Stimulated activated CD4-positive, alpha-beta T cell treated with anti-CD3 and anti-CD28 coated beads, TNF-alpha, amount 100 ng/mL, for 4 hours (primary cell): ENCODE results near the gene NR3C2.

ENCODE experiments used
- DNase-seq, 3 experiments: peaks; one replicate each; pipeline ENCODE4 v3.0.0-alpha.2; 2020; ENCODE audit warnings: low read depth in 3 of 3

Gene NR3C2

GRCh38 chr4:148265627-148266026 is 176.6 kb downstream of the NR3C2 start:
- DNase-seq: no peak

- DNase-seq: no peak
Observed at GRCh38 chr4:148263802-148264201, 178.4 kb downstream of the NR3C2 start.

GRCh38 chr4:148263127-148263526 is 179.1 kb downstream of the NR3C2 start:
- no peak for DNase-seq

GRCh38 chr4:148261848-148262247 is 180.4 kb downstream of the NR3C2 start:
- DNase-seq: no peak

- no peak for DNase-seq
Observed at GRCh38 chr4:148259841-148260240, 182.4 kb downstream of the NR3C2 start.

- no peak for DNase-seq
Observed at GRCh38 chr4:148258535-148258934, 183.7 kb downstream of the NR3C2 start.

- DNase-seq: no peak
Observed at GRCh38 chr4:148255344-148255720, 186.9 kb downstream of the NR3C2 start.

GRCh38 chr4:148254621-148255343 is 187.4 kb downstream of the NR3C2 start:
- no peak for DNase-seq

- DNase-seq: no peak
Observed at GRCh38 chr4:148253768-148254167, 188.4 kb downstream of the NR3C2 start.

GRCh38 chr4:148248824-148249223 is 193.4 kb downstream of the NR3C2 start:
- no peak for DNase-seq

- no peak for DNase-seq
Observed at GRCh38 chr4:148245015-148245414, 197.2 kb downstream of the NR3C2 start.

- no peak for DNase-seq
Observed at GRCh38 chr4:148243837-148244236, 198.4 kb downstream of the NR3C2 start.

GRCh38 chr4:148240241-148240640 is 202.0 kb downstream of the NR3C2 start:
- no peak for DNase-seq

- no peak for DNase-seq
Observed at GRCh38 chr4:148239494-148239985, 202.7 kb downstream of the NR3C2 start.

- no peak for DNase-seq
Observed at GRCh38 chr4:148238811-148239493, 203.3 kb downstream of the NR3C2 start.

- DNase-seq: no peak
Observed at GRCh38 chr4:148238086-148238485, 204.1 kb downstream of the NR3C2 start.

GRCh38 chr4:148235809-148236208 is 206.4 kb downstream of the NR3C2 start:
- DNase-seq: no peak

- no peak for DNase-seq
Observed at GRCh38 chr4:148229798-148230197, 212.4 kb downstream of the NR3C2 start.

GRCh38 chr4:148229028-148229427 is 213.2 kb downstream of the NR3C2 start:
- DNase-seq: no peak

GRCh38 chr4:148227147-148227546 is 215.1 kb downstream of the NR3C2 start:
- no peak for DNase-seq

GRCh38 chr4:148226341-148226740 is 215.9 kb downstream of the NR3C2 start:
- DNase-seq: no peak

GRCh38 chr4:148225639-148226038 is 216.6 kb downstream of the NR3C2 start:
- DNase-seq: no peak

- no peak for DNase-seq
Observed at GRCh38 chr4:148224476-148224875, 217.7 kb downstream of the NR3C2 start.
